GM23248 (cell line): Measurements from ENCODE around the gene MDGA2.

Experiments used
- EZH2 ChIP-seq: fragments of 200-600 bp; sonication (generic); IDR thresholded peaks from 2 replicates; pipeline ENCODE4 v1.6.1; 2018; ENCODE audit warnings: antibody characterized with exemption, mild to moderate bottlenecking; ENCODE audit not compliant: insufficient read depth, poor library complexity, severe bottlenecking
- EZH2phosphoT487 ChIP-seq: fragments of 200-600 bp; sonication (generic); IDR thresholded peaks from 2 replicates; pipeline ENCODE4 v1.6.1; 2018; ENCODE audit warnings: antibody characterized with exemption, moderate library complexity, mild to moderate bottlenecking, low read depth; ENCODE audit not compliant: insufficient read depth

GRCh38 chr14:47009615-47010014 is 665.8 kb downstream of the MDGA2 start:
- TF ChIP-seq EZH2phosphoT487 (no peak), EZH2 (no peak)
